Suprapubic skin (tissue), 4 donors: ENCODE results near the gene LANCL2. TPM values are rescaled to one million over a fixed set of nuclear protein-coding genes. Genes with fewer than 3 reads are reported as not detected.

ENCODE experiments used
- DNase-seq, 2 donors: peaks; one replicate each; pipeline ENCODE4 v3.0.0-alpha.2; 2019; ENCODE audit warnings: low spot score in 2 of 2
- H3K27ac ChIP-seq: fragments of 200-600 bp; sonication (generic); one replicate; pipeline ENCODE4 v1.5.1; 2019
- H3K27me3 ChIP-seq: fragments of 200-600 bp; sonication (generic); one replicate; pipeline ENCODE4 v1.5.1; 2019
- H3K36me3 ChIP-seq: fragments of 200-600 bp; sonication (generic); one replicate; pipeline ENCODE4 v1.5.1; 2019
- H3K4me1 ChIP-seq: fragments of 200-600 bp; sonication (generic); one replicate; pipeline ENCODE4 v1.5.1; 2019
- H3K4me3 ChIP-seq: fragments of 200-600 bp; sonication (generic); one replicate; pipeline ENCODE4 v1.5.1; 2019; ENCODE audit warnings: mild to moderate bottlenecking
- H3K9me3 ChIP-seq: fragments of 200-600 bp; sonication (generic); one replicate; pipeline ENCODE4 v1.5.1; 2019
- CTCF ChIP-seq, 2 donors: fragments of 200-600 bp in 1 of 2; fragments of 450-650 bp in 1 of 2; sonication (generic) in 1 of 2; IDR thresholded peaks; one replicate each; pipeline ENCODE4 v1.5.1; 2016 to 2019; ENCODE audit warnings: antibody characterized with exemption in 2 of 2, mild to moderate bottlenecking in 1 of 2, moderate library complexity in 1 of 2
- EP300 ChIP-seq: sonication (generic); formaldehyde crosslinking; IDR thresholded peaks from one replicate; pipeline ENCODE4 v1.6.1; 2017; ENCODE audit warnings: antibody characterized with exemption
- POLR2A ChIP-seq, 2 donors: fragments of 450-650 bp; IDR thresholded peaks; one replicate each; pipeline ENCODE4 v1.6.1; 2017; ENCODE audit warnings: antibody characterized with exemption in 2 of 2, mild to moderate bottlenecking in 2 of 2, moderate library complexity in 2 of 2
- POLR2AphosphoS5 ChIP-seq, 3 donors: sonication (generic); formaldehyde crosslinking; IDR thresholded peaks; one replicate each; pipeline ENCODE4 v1.6.1; 2017; ENCODE audit warnings: antibody characterized with exemption in 3 of 3
- WGBS: methylation state at CpG from one replicate; pipeline ENCODE4 v1.1.5; 2018; 5-methylcytosine and 5-hydroxymethylcytosine counted together
- total RNA-seq, 4 donors: library from RNA; depleted of rRNA; stranded (reverse); fragments of >200 nt; gene quantifications; one replicate each; pipeline ENCODE4 v1.1.0, GENCODE V29; 2016

The LANCL2 gene
- total RNA-seq, 4 donors from 2014 or later: 11.4 to 22.9 (median 17.7) TPM

DNA sequence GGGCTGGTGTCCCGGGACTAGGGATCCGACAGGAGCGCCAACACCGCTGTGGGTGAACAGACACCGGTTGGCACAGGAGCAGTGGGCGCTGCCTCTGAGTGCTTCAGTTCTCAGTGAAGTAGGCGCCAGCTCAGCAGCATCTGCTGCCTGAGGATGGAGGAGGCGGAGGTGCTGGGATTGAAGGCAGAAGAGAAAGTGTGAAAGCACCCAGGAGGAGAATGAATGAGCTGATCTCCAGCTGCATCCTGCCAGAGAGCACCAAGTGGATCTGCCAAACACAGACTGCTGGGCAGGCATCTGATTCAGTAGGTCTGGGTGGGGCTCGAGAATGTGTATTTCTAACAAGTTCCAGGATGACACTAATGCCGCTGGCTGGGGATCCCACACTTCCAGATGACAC is 74.5 kb downstream of the LANCL2 start:
- DNase-seq: no peak
- TF ChIP-seq EP300: no peak
- no peak for TF ChIP-seq CTCF (IDR thresholded peaks at IDR 0.05)
- TF ChIP-seq POLR2A (IDR thresholded peaks at IDR 0.05): no peak
- no peak for TF ChIP-seq POLR2AphosphoS5 (IDR thresholded peaks at IDR 0.05)
- no peaks in the 10 kb centered on the region for H3K27me3 ChIP-seq
- H3K4me1 ChIP-seq: peaks cover 20% of the 10 kb centered on the region
- no peaks in the 10 kb centered on the region for H3K9me3 ChIP-seq
- H3K4me3 ChIP-seq: no peak overlapping the region
- no peak overlapping the region for H3K27ac ChIP-seq
- H3K36me3 ChIP-seq: no peaks in the 10 kb centered on the region
- WGBS: 36% methylated on average over 10 of the region's 10 CpGs

GRCh38 chr7:55440040-55440690 is 75.0 kb downstream of the LANCL2 start:
- H3K9me3 ChIP-seq: no peaks in the 10 kb centered on the region
- H3K4me3 ChIP-seq: no peak overlapping the region
- H3K27me3 ChIP-seq: no peaks in the 10 kb centered on the region
- no peak for TF ChIP-seq CTCF (IDR thresholded peaks at IDR 0.05)
- no peak for TF ChIP-seq EP300
- no peak for TF ChIP-seq POLR2AphosphoS5 (IDR thresholded peaks at IDR 0.05)
- no peak for TF ChIP-seq POLR2A (IDR thresholded peaks at IDR 0.05)
- no peak for DNase-seq
- H3K4me1 ChIP-seq: peaks cover 20% of the 10 kb centered on the region
- no peaks in the 10 kb centered on the region for H3K36me3 ChIP-seq
- H3K27ac ChIP-seq: no peak overlapping the region
- WGBS: 57% methylated on average over 13 of the region's 13 CpGs

GRCh38 chr7:55441002-55441401 is 75.9 kb downstream of the LANCL2 start:
- TF ChIP-seq POLR2AphosphoS5 (IDR thresholded peaks at IDR 0.05) (no peak), EP300 (no peak), POLR2A (IDR thresholded peaks at IDR 0.05) (no peak), CTCF (IDR thresholded peaks at IDR 0.05) (no peak)
- no peaks in the 10 kb centered on the region for H3K36me3 ChIP-seq
- peaks cover 20% of the 10 kb centered on the region for H3K4me1 ChIP-seq
- WGBS: 78% methylated on average over 5 of the region's 5 CpGs
- H3K27ac ChIP-seq: no peak overlapping the region
- H3K9me3 ChIP-seq: no peaks in the 10 kb centered on the region
- H3K4me3 ChIP-seq: no peak overlapping the region
- H3K27me3 ChIP-seq: no peaks in the 10 kb centered on the region
- DNase-seq: no peak

- Histone ChIP-seq H3K9me3 (no peaks in the 10 kb centered on the region), H3K4me3 (no peak overlapping the region), H3K4me1 (peaks cover 20% of the 10 kb centered on the region), H3K36me3 (no peaks in the 10 kb centered on the region), H3K27me3 (no peaks in the 10 kb centered on the region), H3K27ac (peak overlapping the region; percentile 29)
- no peak for DNase-seq
- TF ChIP-seq EP300: no peak
- WGBS: 75% methylated on average over 7 of the region's 7 CpGs
Measured at GRCh38 chr7:55441774-55442522, 76.8 kb downstream of the LANCL2 start.

GRCh38 chr7:55444786-55445185 is 79.6 kb downstream of the LANCL2 start:
- H3K27ac ChIP-seq: no peak overlapping the region
- H3K27me3 ChIP-seq: peaks cover 16% of the 10 kb centered on the region
- no peaks in the 10 kb centered on the region for H3K36me3 ChIP-seq
- no peak for TF ChIP-seq POLR2A (IDR thresholded peaks at IDR 0.05)
- TF ChIP-seq EP300: no peak
- TF ChIP-seq POLR2AphosphoS5 (IDR thresholded peaks at IDR 0.05): no peak
- no peak for TF ChIP-seq CTCF (IDR thresholded peaks at IDR 0.05)
- no peak overlapping the region for H3K4me3 ChIP-seq
- no peaks in the 10 kb centered on the region for H3K9me3 ChIP-seq
- no peak for DNase-seq
- peaks cover 25% of the 10 kb centered on the region for H3K4me1 ChIP-seq
- WGBS: 33% methylated on average over 1 of the region's 1 CpG
